ENCODE data around the gene TRIM33. TPM values are rescaled to one million over a fixed set of nuclear protein-coding genes. Genes with fewer than 3 reads are reported as not detected.
"Not testable (repeated sequence)": the region's sequence is repeated elsewhere in the genome, so short reads cannot be mapped to it uniquely, and the experiment has no call there.

The TRIM33 gene
- total RNA-seq, 3 donors from 2014 or later (not counting 1 experiment from before 2014, with no cell fraction given) = 70.6 to 91.5 (median 86.1) TPM

- Mint-ChIP-seq H3K27ac (no peak overlapping the region), H3K9me3 (no peaks in the 10 kb centered on the region), H3K27me3 (ENCODE audit: low read depth in 2 of 2) (no peaks in the 10 kb centered on the region), H3K4me1 (no peaks in the 10 kb centered on the region), H3K4me3 (no peak overlapping the region), H3K36me3 (peaks cover 16% of the 10 kb centered on the region)
- no peak for DNase-seq
- TF ChIP-seq CTCF (IDR thresholded peaks at IDR 0.05) = no peak
- Histone ChIP-seq H3K4me1 (ENCODE audit: control insufficient read depth, insufficient read depth, low read length) (no peaks in the 10 kb centered on the region), H3K27ac (ENCODE audit: low read length) (no peak overlapping the region), H3K9me3 (ENCODE audit: control insufficient read depth, insufficient read depth, low read length) (no peaks in the 10 kb centered on the region), H3K27me3 (ENCODE audit: control insufficient read depth, insufficient read depth, low read length) (no peaks in the 10 kb centered on the region), H3K4me3 (ENCODE audit: low read length) (no peak overlapping the region), H3K36me3 (ENCODE audit: control insufficient read depth, insufficient read depth, low read length) (peaks cover 56% of the 10 kb centered on the region)
- 100% methylated on average over 1 of the region's 1 CpG for WGBS (ENCODE audit: insufficient coverage)
- ATAC-seq = no peak
- intact Hi-C loops (cut with micrococcal nuclease) = no loop called here
These were observed 115.1 kb downstream of the TRIM33 start for GRCh38 chr1:114395863-114396262.

GRCh38 chr1:114390960-114391359, 120.0 kb downstream of the TRIM33 start:
- peaks cover 25% of the 10 kb centered on the region for H3K36me3 ChIP-seq (ENCODE audit: control insufficient read depth, insufficient read depth, low read length)
- no peak for TF ChIP-seq CTCF (IDR thresholded peaks at IDR 0.05)
- H3K27me3 ChIP-seq (ENCODE audit: control insufficient read depth, insufficient read depth, low read length) = no peaks in the 10 kb centered on the region
- no peaks in the 10 kb centered on the region for H3K4me1 ChIP-seq (ENCODE audit: control insufficient read depth, insufficient read depth, low read length)
- peaks cover 21% of the 10 kb centered on the region for H3K36me3 Mint-ChIP-seq
- DNase-seq (no peak), ATAC-seq (no peak)
- H3K4me1 Mint-ChIP-seq = peaks cover 0 to 10% of the 10 kb centered on the region in 2 donors
- H3K27ac ChIP-seq (ENCODE audit: low read length) = no peak overlapping the region
- peaks cover 3 to 6% of the 10 kb centered on the region in 2 donors for H3K9me3 Mint-ChIP-seq
- peak overlapping the region in 1 of 2 donors; percentile 18 for H3K27ac Mint-ChIP-seq
- H3K9me3 ChIP-seq (ENCODE audit: control insufficient read depth, insufficient read depth, low read length) = peaks cover 2% of the 10 kb centered on the region
- no peak overlapping the region for H3K4me3 ChIP-seq (ENCODE audit: low read length)
- H3K4me3 Mint-ChIP-seq = no peak overlapping the region
- intact Hi-C loops (cut with micrococcal nuclease) = no loop called here
- H3K27me3 Mint-ChIP-seq (ENCODE audit: low read depth in 2 of 2) = no peaks in the 10 kb centered on the region

GRCh38 chr1:114390361-114390760, 120.6 kb downstream of the TRIM33 start:
- Histone ChIP-seq H3K27ac (ENCODE audit: low read length) (no peak overlapping the region), H3K4me3 (ENCODE audit: low read length) (no peak overlapping the region), H3K36me3 (ENCODE audit: control insufficient read depth, insufficient read depth, low read length) (peaks cover 19% of the 10 kb centered on the region), H3K9me3 (ENCODE audit: control insufficient read depth, insufficient read depth, low read length) (peaks cover 7% of the 10 kb centered on the region), H3K4me1 (ENCODE audit: control insufficient read depth, insufficient read depth, low read length) (no peaks in the 10 kb centered on the region), H3K27me3 (ENCODE audit: control insufficient read depth, insufficient read depth, low read length) (no peaks in the 10 kb centered on the region)
- Mint-ChIP-seq H3K27me3 (ENCODE audit: low read depth in 2 of 2) (no peaks in the 10 kb centered on the region), H3K36me3 (peaks cover 27% of the 10 kb centered on the region), H3K9me3 (peaks cover 6 to 7% of the 10 kb centered on the region in 2 donors), H3K4me1 (peaks cover 0 to 10% of the 10 kb centered on the region in 2 donors), H3K27ac (no peak overlapping the region), H3K4me3 (no peak overlapping the region)
- DNase-seq (no peak), ATAC-seq (no peak)
- no peak for TF ChIP-seq CTCF (IDR thresholded peaks at IDR 0.05)
- intact Hi-C loops (cut with micrococcal nuclease) = no loop called here
- WGBS (ENCODE audit: insufficient coverage) = 98% methylated on average over 4 of the region's 4 CpGs

DNA sequence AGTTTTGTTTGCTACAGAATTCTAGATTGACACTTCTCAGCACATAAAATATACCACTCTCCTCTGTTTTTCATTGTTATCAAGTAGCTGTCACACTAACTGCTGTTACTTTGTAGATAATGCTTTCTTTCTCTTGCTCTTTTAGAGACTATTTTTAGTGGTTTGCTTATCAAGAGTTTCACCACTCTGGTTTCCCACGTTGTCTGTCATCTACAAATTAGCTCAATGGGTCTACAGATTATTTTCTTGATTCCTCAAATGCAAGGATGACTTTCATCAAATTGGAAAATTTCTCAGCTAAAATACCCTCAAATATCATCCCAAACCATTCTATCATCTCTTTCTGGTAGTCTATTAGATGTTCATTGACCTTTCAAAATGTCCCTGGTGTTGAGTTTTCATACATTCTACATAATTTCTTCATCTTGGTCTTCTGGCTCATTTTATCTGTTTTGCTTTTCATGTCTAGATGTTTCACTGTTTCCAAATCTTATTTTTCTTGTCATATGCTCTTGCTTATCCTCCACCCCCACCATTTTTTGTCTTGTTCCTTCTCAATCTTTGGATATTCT, 122.5 kb downstream of the TRIM33 start:
- ATAC-seq = no peak
- H3K27me3 ChIP-seq (ENCODE audit: control insufficient read depth, insufficient read depth, low read length) = no peaks in the 10 kb centered on the region
- WGBS (ENCODE audit: insufficient coverage) = 18% methylated on average over 1 of the region's 1 CpG
- Mint-ChIP-seq H3K27ac (peak overlapping the region in 1 of 2 donors; percentile 12), H3K27me3 (ENCODE audit: low read depth in 2 of 2) (no peaks in the 10 kb centered on the region), H3K4me1 (peaks cover 0 to 10% of the 10 kb centered on the region in 2 donors), H3K36me3 (peaks cover 32% of the 10 kb centered on the region), H3K4me3 (no peak overlapping the region), H3K9me3 (peaks cover 9 to 10% of the 10 kb centered on the region in 2 donors)
- no peaks in the 10 kb centered on the region for H3K4me1 ChIP-seq (ENCODE audit: control insufficient read depth, insufficient read depth, low read length)
- TF ChIP-seq CTCF (IDR thresholded peaks at IDR 0.05) = no peak
- intact Hi-C loops (cut with micrococcal nuclease) = no loop called here
- no peak overlapping the region for H3K4me3 ChIP-seq (ENCODE audit: low read length)
- H3K36me3 ChIP-seq (ENCODE audit: control insufficient read depth, insufficient read depth, low read length) = peaks cover 7% of the 10 kb centered on the region
- no peak for DNase-seq
- no peak overlapping the region for H3K27ac ChIP-seq (ENCODE audit: low read length)
- H3K9me3 ChIP-seq (ENCODE audit: control insufficient read depth, insufficient read depth, low read length) = peaks cover 17% of the 10 kb centered on the region

GRCh38 chr1:114387585-114387984, 123.4 kb downstream of the TRIM33 start:
- Mint-ChIP-seq H3K36me3 (peaks cover 32% of the 10 kb centered on the region), H3K9me3 (peaks cover 10 to 11% of the 10 kb centered on the region in 2 donors)
- H3K36me3 ChIP-seq (ENCODE audit: control insufficient read depth, insufficient read depth, low read length); H3K27ac Mint-ChIP-seq; H3K27me3 Mint-ChIP-seq (ENCODE audit: low read depth in 2 of 2); H3K4me3 ChIP-seq (ENCODE audit: low read length); DNase-seq; intact Hi-C loops (cut with micrococcal nuclease); H3K27ac ChIP-seq (ENCODE audit: low read length); H3K27me3 ChIP-seq (ENCODE audit: control insufficient read depth, insufficient read depth, low read length); ATAC-seq; H3K4me1 ChIP-seq (ENCODE audit: control insufficient read depth, insufficient read depth, low read length); H3K4me1 Mint-ChIP-seq; H3K4me3 Mint-ChIP-seq: not testable (repeated sequence)
- peaks cover 17% of the 10 kb centered on the region for H3K9me3 ChIP-seq (ENCODE audit: control insufficient read depth, insufficient read depth, low read length)
- WGBS (ENCODE audit: insufficient coverage) = 95% methylated on average over 5 of the region's 6 CpGs
